Skeletal muscle satellite cell (primary cell): ENCODE data around the gene CELSR1.

Experiments used
- H3K27me3 ChIP-seq: 2 replicates; pipeline ENCODE4 v1.7.0; 2013; ENCODE audit warnings: low read length; ENCODE audit not compliant: control insufficient read depth, insufficient read depth
- H3K36me3 ChIP-seq: 2 replicates; pipeline ENCODE4 v1.7.0; 2013; ENCODE audit warnings: mild to moderate bottlenecking, control low read depth, low read length; ENCODE audit not compliant: insufficient read depth
- H3K4me1 ChIP-seq: 2 replicates; pipeline ENCODE4 v1.7.0; 2013; ENCODE audit warnings: low read length; ENCODE audit not compliant: control insufficient read depth, insufficient read depth
- H3K4me2 ChIP-seq: 2 replicates; pipeline ENCODE4 v1.7.0; 2013; ENCODE audit warnings: mild to moderate bottlenecking, low read length
- H3K4me3 ChIP-seq: 2 replicates; pipeline ENCODE4 v1.7.0; 2013; ENCODE audit warnings: low read length
- H3K9ac ChIP-seq: 2 replicates; pipeline ENCODE4 v1.7.0; 2013; ENCODE audit warnings: mild to moderate bottlenecking, low read depth, low read length, moderate library complexity
- H3K9me3 ChIP-seq: replicated peaks from 2 replicates; pipeline ENCODE4 v1.7.0; 2013; ENCODE audit warnings: mild to moderate bottlenecking, control low read depth, low read length

CELSR1 gene

DNA sequence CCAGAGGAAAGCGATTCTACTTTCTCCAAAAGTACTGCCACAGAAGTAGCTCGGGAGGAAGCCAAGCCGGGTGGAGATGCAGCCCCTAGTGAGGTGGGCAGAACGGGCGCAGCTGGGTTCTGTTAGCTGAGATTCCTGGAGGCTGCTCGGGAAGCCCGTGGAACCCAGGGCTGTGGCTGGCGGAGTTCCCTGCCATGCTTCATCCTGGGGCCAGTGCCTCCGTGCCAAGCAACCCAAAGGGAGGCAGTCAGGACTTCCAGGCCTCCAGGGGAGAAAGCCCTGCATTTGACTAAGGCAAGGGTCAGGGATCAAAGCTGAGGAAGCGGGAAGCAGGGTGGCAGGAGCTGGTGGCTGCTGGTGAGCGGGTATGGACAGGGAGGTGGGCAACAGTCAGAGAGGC is 208.6 kb downstream of the CELSR1 start:
- H3K27me3 ChIP-seq, result no peaks in the 10 kb centered on the region
- no peak overlapping the region for H3K4me2 ChIP-seq
- H3K9ac ChIP-seq, result no peak overlapping the region
- no peak overlapping the region for H3K4me3 ChIP-seq
- no peaks in the 10 kb centered on the region for H3K9me3 ChIP-seq
- no peaks in the 10 kb centered on the region for H3K4me1 ChIP-seq
- H3K36me3 ChIP-seq, result peaks cover 43% of the 10 kb centered on the region

- Histone ChIP-seq H3K27me3 (no peaks in the 10 kb centered on the region), H3K4me1 (no peaks in the 10 kb centered on the region), H3K4me2 (no peak overlapping the region), H3K9ac (no peak overlapping the region), H3K36me3 (peaks cover 43% of the 10 kb centered on the region), H3K9me3 (no peaks in the 10 kb centered on the region), H3K4me3 (no peak overlapping the region)
Measured at GRCh38 chr22:46327691-46328465, 209.5 kb downstream of the CELSR1 start.

GRCh38 chr22:46326066-46326680 is 211.2 kb downstream of the CELSR1 start:
- H3K4me1 ChIP-seq, result no peaks in the 10 kb centered on the region
- H3K36me3 ChIP-seq, result peaks cover 46% of the 10 kb centered on the region
- H3K4me2 ChIP-seq, result no peak overlapping the region
- no peaks in the 10 kb centered on the region for H3K9me3 ChIP-seq
- H3K9ac ChIP-seq, result no peak overlapping the region
- H3K4me3 ChIP-seq, result no peak overlapping the region
- no peaks in the 10 kb centered on the region for H3K27me3 ChIP-seq

GRCh38 chr22:46323162-46323561 is 214.3 kb downstream of the CELSR1 start:
- H3K4me1 ChIP-seq, result no peaks in the 10 kb centered on the region
- no peaks in the 10 kb centered on the region for H3K27me3 ChIP-seq
- H3K4me3 ChIP-seq, result no peak overlapping the region
- H3K9me3 ChIP-seq, result no peaks in the 10 kb centered on the region
- H3K9ac ChIP-seq, result no peak overlapping the region
- H3K36me3 ChIP-seq, result peaks cover 48% of the 10 kb centered on the region
- no peak overlapping the region for H3K4me2 ChIP-seq

GRCh38 chr22:46322711-46323110 is 214.7 kb downstream of the CELSR1 start:
- H3K4me3 ChIP-seq, result no peak overlapping the region
- H3K9me3 ChIP-seq, result no peaks in the 10 kb centered on the region
- no peak overlapping the region for H3K9ac ChIP-seq
- no peak overlapping the region for H3K4me2 ChIP-seq
- no peaks in the 10 kb centered on the region for H3K27me3 ChIP-seq
- peaks cover 48% of the 10 kb centered on the region for H3K36me3 ChIP-seq
- no peaks in the 10 kb centered on the region for H3K4me1 ChIP-seq

- H3K36me3 ChIP-seq, result peaks cover 51% of the 10 kb centered on the region
- H3K4me2 ChIP-seq, result no peak overlapping the region
- no peaks in the 10 kb centered on the region for H3K9me3 ChIP-seq
- no peaks in the 10 kb centered on the region for H3K27me3 ChIP-seq
- H3K9ac ChIP-seq, result no peak overlapping the region
- no peaks in the 10 kb centered on the region for H3K4me1 ChIP-seq
- no peak overlapping the region for H3K4me3 ChIP-seq
Measured at GRCh38 chr22:46320716-46321386, 216.6 kb downstream of the CELSR1 start.

DNA sequence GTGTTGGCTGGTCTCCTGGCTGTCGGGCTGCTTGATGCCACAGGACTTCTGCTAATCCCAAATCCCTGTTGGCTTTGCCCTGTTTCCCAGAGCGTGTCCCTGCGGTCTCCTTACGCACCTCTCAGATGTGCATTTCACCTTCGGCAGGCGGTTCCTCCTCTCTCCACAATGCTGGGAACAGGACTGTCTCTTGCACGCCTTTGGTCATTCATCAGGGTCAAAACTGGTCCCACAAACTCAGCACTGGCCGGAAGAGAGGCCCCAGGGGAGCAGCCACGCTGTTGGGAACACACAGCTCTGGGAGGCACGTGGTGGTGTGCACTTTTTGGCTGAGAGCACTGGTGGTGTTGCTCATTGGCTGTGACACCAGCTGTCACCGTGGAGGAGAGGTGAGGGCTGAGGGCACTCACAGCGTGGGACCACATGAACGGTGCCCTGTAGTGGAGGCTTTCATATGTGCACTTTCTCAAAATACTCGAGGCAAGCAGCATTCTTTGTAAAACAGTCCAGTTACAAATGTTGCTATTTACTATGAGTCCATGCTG is 217.2 kb downstream of the CELSR1 start:
- H3K36me3 ChIP-seq, result peaks cover 54% of the 10 kb centered on the region
- H3K9ac ChIP-seq, result no peak overlapping the region

DNA sequence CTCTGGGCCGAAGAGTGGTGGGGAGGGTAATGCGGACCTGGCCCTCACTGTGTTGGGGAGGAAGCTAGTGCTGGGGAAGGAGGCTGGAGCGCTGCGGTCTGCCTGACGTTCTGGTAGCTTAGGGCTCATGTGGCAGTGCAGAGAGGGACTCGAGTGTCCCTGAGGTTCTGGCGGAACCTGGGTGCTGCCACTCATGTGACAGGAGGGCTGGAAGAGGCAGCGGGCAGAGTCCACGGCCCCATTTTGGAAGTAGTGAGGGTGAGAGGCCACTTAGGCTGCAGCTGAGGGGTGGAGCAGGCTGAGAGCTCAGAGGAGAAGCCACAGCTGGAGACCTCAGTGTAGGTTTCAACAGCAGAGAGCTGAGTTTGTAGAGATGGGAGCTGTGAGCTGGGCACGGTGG is 218.1 kb downstream of the CELSR1 start:
- Histone ChIP-seq H3K4me2 (no peak overlapping the region), H3K36me3 (peaks cover 48% of the 10 kb centered on the region), H3K9ac (no peak overlapping the region), H3K4me1 (no peaks in the 10 kb centered on the region), H3K4me3 (no peak overlapping the region), H3K27me3 (no peaks in the 10 kb centered on the region), H3K9me3 (no peaks in the 10 kb centered on the region)

More for the DNA sequence above, 217.2 kb downstream of the CELSR1 start:
- H3K9me3 ChIP-seq, result no peaks in the 10 kb centered on the region
- H3K4me2 ChIP-seq, result no peak overlapping the region
- H3K4me3 ChIP-seq, result no peak overlapping the region
- H3K4me1 ChIP-seq, result no peaks in the 10 kb centered on the region
- no peaks in the 10 kb centered on the region for H3K27me3 ChIP-seq

GRCh38 chr22:46318576-46318975 is 218.8 kb downstream of the CELSR1 start:
- Histone ChIP-seq H3K9ac (no peak overlapping the region), H3K9me3 (no peaks in the 10 kb centered on the region), H3K4me2 (no peak overlapping the region), H3K27me3 (no peaks in the 10 kb centered on the region), H3K36me3 (peaks cover 48% of the 10 kb centered on the region), H3K4me1 (no peaks in the 10 kb centered on the region), H3K4me3 (no peak overlapping the region)

DNA sequence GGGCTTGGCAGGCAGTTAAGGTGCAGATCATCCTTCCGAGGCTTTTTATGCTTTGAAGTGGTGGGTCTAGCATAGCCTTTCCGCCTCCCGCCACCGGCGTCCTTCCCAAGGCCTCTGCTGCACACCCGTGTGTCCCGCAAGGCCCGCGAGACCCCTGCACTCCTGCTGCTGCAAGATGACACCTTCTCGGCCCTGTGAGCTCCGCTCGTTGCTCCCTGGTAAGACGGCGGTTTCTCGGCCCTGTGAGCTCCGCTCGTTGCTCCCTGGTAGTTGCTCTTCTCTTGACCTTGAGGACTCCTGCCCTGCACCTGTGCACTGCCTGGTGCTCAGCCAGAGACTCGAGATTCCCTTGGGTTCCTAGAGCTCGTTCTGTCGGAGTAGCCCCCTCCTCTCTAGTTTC is 219.8 kb downstream of the CELSR1 start:
- Histone ChIP-seq H3K9me3 (no peaks in the 10 kb centered on the region), H3K4me2 (no peak overlapping the region), H3K36me3 (peaks cover 48% of the 10 kb centered on the region), H3K4me1 (no peaks in the 10 kb centered on the region), H3K4me3 (no peak overlapping the region), H3K27me3 (no peaks in the 10 kb centered on the region), H3K9ac (no peak overlapping the region)

GRCh38 chr22:46315976-46316375 is 221.4 kb downstream of the CELSR1 start:
- Histone ChIP-seq H3K9ac (no peak overlapping the region), H3K4me3 (no peak overlapping the region), H3K9me3 (no peaks in the 10 kb centered on the region), H3K27me3 (no peaks in the 10 kb centered on the region), H3K36me3 (peaks cover 46% of the 10 kb centered on the region), H3K4me1 (no peaks in the 10 kb centered on the region), H3K4me2 (no peak overlapping the region)
